ENCODE results near the gene GXYLT2. TPM values are rescaled to one million over a fixed set of nuclear protein-coding genes. Genes with fewer than 3 reads are reported as not detected.

Gene GXYLT2
- total and polyA plus RNA-seq, 2 donors (not counting 1 experiment from before 2014, with no cell fraction given) = not detected

- H3K9me3 Mint-ChIP-seq (ENCODE audit: insufficient read depth) = no peaks in the 10 kb centered on the region
- H3K27ac Mint-ChIP-seq = no peak overlapping the region
- 88% methylated on average over 1 of the region's 5 CpGs for WGBS (ENCODE audit: insufficient coverage)
- Histone ChIP-seq H3K9ac (ENCODE audit: low read length) (no peak overlapping the region), H2AFZ (ENCODE audit: insufficient read depth, low read depth, low read length, poor library complexity, severe bottlenecking) (no peak overlapping the region), H3K36me3 (replicated peaks in 1 of 2; ENCODE audit: control extremely low read depth in 1 of 2, control insufficient read depth in 1 of 2, extremely low read depth in 1 of 2, insufficient read depth in 2 of 2, low read length in 1 of 2) (no peaks in the 10 kb centered on the region), H3K4me2 (replicated peaks; ENCODE audit: low read depth, low read length, poor library complexity, severe bottlenecking) (no peak overlapping the region), H3K27me3 (replicated peaks in 1 of 4; ENCODE audit: control extremely low read depth in 1 of 4, control insufficient read depth in 3 of 4, insufficient read depth in 4 of 4, low read length in 3 of 4) (peaks cover 0 to 21% (median 7%) of the 10 kb centered on the region in 4 experiments), H3K4me3 (ENCODE audit: control extremely low read depth in 1 of 5, extremely low read depth in 1 of 5, insufficient read depth in 1 of 5, low read depth in 2 of 5, low read length in 4 of 5) (no peak overlapping the region), H3K79me2 (ENCODE audit: control insufficient read depth, insufficient read depth, low read length) (no peaks in the 10 kb centered on the region), H3K4me1 (ENCODE audit: control insufficient read depth in 2 of 2, insufficient read depth in 2 of 2, low read length in 2 of 2) (no peaks in the 10 kb centered on the region), H4K20me1 (ENCODE audit: control insufficient read depth, insufficient read depth, low read length, poor library complexity, severe bottlenecking) (no peaks in the 10 kb centered on the region), H3K9me3 (ENCODE audit: control extremely low read depth in 1 of 3, control insufficient read depth in 2 of 3, insufficient read depth in 1 of 3, low read length in 2 of 3) (peaks cover 0 to 2% (median 0%) of the 10 kb centered on the region in 3 donors), H3K27ac (ENCODE audit: low read length in 2 of 2) (no peak overlapping the region)
- DNase-seq = no peak
- TF ChIP-seq EZH2 (IDR thresholded peaks at IDR 0.05; ENCODE audit: borderline replicate concordance, insufficient read depth, low read depth, low read length, poor library complexity, severe bottlenecking) = no peak
- H3K4me3 Mint-ChIP-seq = no peak overlapping the region
- CTCF ChIA-PET = no interaction called here
- no peak for ATAC-seq (ENCODE audit: low read depth)
- POLR2A ChIA-PET = no interaction called here
- peaks cover 44% of the 10 kb centered on the region for H3K27me3 Mint-ChIP-seq
- no peaks in the 10 kb centered on the region for H3K4me1 Mint-ChIP-seq
- intact Hi-C loops (cut with micrococcal nuclease) = no loop called here
Observed at GRCh38 chr3:72894976-72895552, 7.2 kb downstream of the GXYLT2 start.

- Histone ChIP-seq H3K27ac (ENCODE audit: low read length in 2 of 2) (no peak overlapping the region), H4K20me1 (ENCODE audit: control insufficient read depth, insufficient read depth, low read length, poor library complexity, severe bottlenecking) (no peaks in the 10 kb centered on the region), H3K4me2 (replicated peaks; ENCODE audit: low read depth, low read length, poor library complexity, severe bottlenecking) (no peak overlapping the region), H3K27me3 (replicated peaks in 1 of 4; ENCODE audit: control extremely low read depth in 1 of 4, control insufficient read depth in 3 of 4, insufficient read depth in 4 of 4, low read length in 3 of 4) (peaks cover 0 to 12% (median 4%) of the 10 kb centered on the region in 4 experiments), H3K9ac (ENCODE audit: low read length) (no peak overlapping the region), H3K9me3 (ENCODE audit: control extremely low read depth in 1 of 3, control insufficient read depth in 2 of 3, insufficient read depth in 1 of 3, low read length in 2 of 3) (peaks cover 0 to 2% (median 0%) of the 10 kb centered on the region in 3 donors), H3K4me1 (ENCODE audit: control insufficient read depth in 2 of 2, insufficient read depth in 2 of 2, low read length in 2 of 2) (no peaks in the 10 kb centered on the region), H2AFZ (ENCODE audit: insufficient read depth, low read depth, low read length, poor library complexity, severe bottlenecking) (no peak overlapping the region), H3K36me3 (replicated peaks in 1 of 2; ENCODE audit: control extremely low read depth in 1 of 2, control insufficient read depth in 1 of 2, extremely low read depth in 1 of 2, insufficient read depth in 2 of 2, low read length in 1 of 2) (no peaks in the 10 kb centered on the region), H3K4me3 (ENCODE audit: control extremely low read depth in 1 of 5, extremely low read depth in 1 of 5, insufficient read depth in 1 of 5, low read depth in 2 of 5, low read length in 4 of 5) (no peak overlapping the region), H3K79me2 (ENCODE audit: control insufficient read depth, insufficient read depth, low read length) (no peaks in the 10 kb centered on the region)
- intact Hi-C loops (cut with micrococcal nuclease) = no loop called here
- Mint-ChIP-seq H3K4me1 (no peaks in the 10 kb centered on the region), H3K9me3 (ENCODE audit: insufficient read depth) (no peaks in the 10 kb centered on the region), H3K27me3 (peaks cover 31% of the 10 kb centered on the region), H3K4me3 (no peak overlapping the region), H3K27ac (no peak overlapping the region)
- POLR2A ChIA-PET = no interaction called here
- CTCF ChIA-PET = interaction anchor here (1.0 kb wide), 1 partner anchor 9 kb away, joined by 3 read pairs; the partner anchor contains the start of gene GXYLT2
- no peak for TF ChIP-seq CTCF (IDR thresholded peaks at IDR 0.05)
- TF ChIP-seq EZH2 (IDR thresholded peaks at IDR 0.05; ENCODE audit: borderline replicate concordance, insufficient read depth, low read depth, low read length, poor library complexity, severe bottlenecking) = no peak
- WGBS (ENCODE audit: insufficient coverage) = 83% methylated on average over 1 of the region's 4 CpGs
- ATAC-seq (ENCODE audit: low read depth) (no peak), DNase-seq (no peak)
Observed at GRCh38 chr3:72896996-72897757, 9.3 kb downstream of the GXYLT2 start.

Measured in B cell (primary cell).